H1 (cell line): ENCODE measurements around the gene ABI3BP. TPM values are rescaled to one million over a fixed set of nuclear protein-coding genes. Genes with fewer than 3 reads are reported as not detected.

Experiments
- EP300 ChIP-seq, 2 experiments: IDR thresholded peaks; 1 replicate in 1 of 2; 2 replicates in 1 of 2; pipeline ENCODE4 v1.6.1; 2011 to 2012; ENCODE audit warnings: low read depth in 2 of 2, low read length in 2 of 2, mild to moderate bottlenecking in 2 of 2, borderline replicate concordance in 1 of 2, inconsistent platforms in 1 of 2, moderate library complexity in 1 of 2
- PHF8 ChIP-seq: fragments of 200-600 bp; sonication (generic); conservative IDR thresholded peaks from 2 replicates; pipeline ENCODE4 v1.7.1; 2012; ENCODE audit warnings: low read depth, mild to moderate bottlenecking, inconsistent platforms, low read length, moderate library complexity
- polyA plus RNA-seq, 7 experiments: library from polyadenylated mRNA; depleted of rRNA in 3 of 7; stranded (reverse) in 5 of 7; unstranded in 2 of 7; fragments of >200 nt in 5 of 7; fragments of 200-250 nt in 2 of 7; gene quantifications; 1 replicate in 5 of 7; 2 replicates in 1 of 7; 4 replicates in 1 of 7; pipeline versions ENCODE4 v1.2.1 to v1.2.3, GENCODE V29; 2011 to 2013; ENCODE audit warnings: missing spikeins in 2 of 7, mixed read lengths in 2 of 7
- total RNA-seq: library from RNA; stranded (reverse); fragmentation: NEBNext Ultra II Directional; extraction: Animal tissue kit (Norgen Biotek cat#: 25700); gene quantifications from 2 replicates; pipeline ENCODE4 v1.2.1, GENCODE V29; 2021

Gene ABI3BP
- total and polyA plus RNA-seq, 2 of the 8 experiments (the other 6 are each of a cell fraction or from before 2014, with no cell fraction given) = 0.08 to 0.32 TPM

DNA sequence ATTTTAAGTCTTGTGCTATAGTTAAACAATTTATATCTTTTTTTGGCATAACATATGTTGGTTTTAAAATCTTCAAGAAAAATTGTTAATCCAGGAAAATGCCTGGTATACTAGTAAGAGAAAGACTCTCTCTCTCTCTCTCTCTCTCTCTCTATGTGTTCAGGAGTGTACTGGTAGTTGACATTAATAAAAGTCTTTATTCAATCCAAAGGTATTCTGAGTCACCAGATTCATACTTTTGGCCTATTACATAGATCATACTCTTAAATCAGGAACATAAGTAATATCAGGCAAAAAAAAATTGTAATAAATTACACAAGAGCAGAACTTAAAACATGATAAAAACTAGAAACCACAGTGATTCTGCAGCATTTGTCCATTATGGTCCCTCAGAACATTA, 213.7 kb downstream of the ABI3BP start (continued):
- TF ChIP-seq PHF8 (no peak), EP300 (IDR thresholded peaks at IDR 0.05; ENCODE audit: borderline replicate concordance in 1 of 2, low read depth in 2 of 2, low read length in 2 of 2) (no peak)
- TF ChIP-seq, all 59 proteins: peak for 0
